Activated B cell treated with CpG ODN at 0.5 μM for 24 hours (primary cell): Measurements from ENCODE around the gene NAA11. TPM values are rescaled to one million over a fixed set of nuclear protein-coding genes. Genes with fewer than 3 reads are reported as not detected.

Experiments
- ATAC-seq: fragments of 200-7000 bp; cut with Tn5 transposase; one replicate; pipeline ENCODE4 v1.10.0; 2021; ENCODE audit warnings: low read depth, mild to moderate bottlenecking, moderate library complexity
- CTCF ChIA-PET: fragments of 350-600 bp; sonication (Branson Sonifier 250); formaldehyde crosslinking; loops from one replicate; lab custom pipeline; 2021; ENCODE audit warnings: antibody characterized with exemption; lab: Charles Lee
- POLR2A ChIA-PET: fragments of 350-600 bp; sonication (Branson Sonifier 250); formaldehyde crosslinking; loops from one replicate; lab custom pipeline; 2021; ENCODE audit warnings: antibody characterized with exemption; lab: Charles Lee
- DNase-seq: peaks from one replicate; pipeline ENCODE4 v3.0.0; 2022
- H3K27ac Mint-ChIP-seq: one replicate; pipeline ENCODE4 v1.8.0; 2020; ENCODE audit warnings: mixed read lengths
- H3K27me3 Mint-ChIP-seq: one replicate; pipeline ENCODE4 v1.8.0; 2021; ENCODE audit warnings: mixed read lengths
- H3K36me3 Mint-ChIP-seq: one replicate; pipeline ENCODE4 v1.8.0; 2021; ENCODE audit warnings: low read depth, mixed read lengths
- H3K4me1 Mint-ChIP-seq: one replicate; pipeline ENCODE4 v1.8.0; 2021; ENCODE audit warnings: mixed read lengths
- H3K4me3 Mint-ChIP-seq: one replicate; pipeline ENCODE4 v1.8.0; 2020; ENCODE audit warnings: mild to moderate bottlenecking, mixed read lengths
- H3K9me3 Mint-ChIP-seq: one replicate; pipeline ENCODE4 v1.8.0; 2020; ENCODE audit warnings: mixed read lengths
- CTCF ChIP-seq: fragments of 200-600 bp; IDR thresholded peaks from one replicate; pipeline ENCODE4 v1.8.0; 2022; ENCODE audit warnings: antibody characterized with exemption, mild to moderate bottlenecking
- intact Hi-C: fragments of 100-400 bp; cut with micrococcal nuclease; formaldehyde crosslinking; loops from one replicate; pipeline ENCODE4 v1.15.1; 2024
- total RNA-seq: library from RNA; stranded (reverse); gene quantifications from 2 replicates; pipeline ENCODE4 v1.2.3, GENCODE V29; 2022

The NAA11 gene
- total RNA-seq, 1 donor from 2014 or later, result not detected

- H3K4me1 Mint-ChIP-seq, result no peaks in the 10 kb centered on the region
- no peaks in the 10 kb centered on the region for H3K27me3 Mint-ChIP-seq
- no peaks in the 10 kb centered on the region for H3K36me3 Mint-ChIP-seq
- ATAC-seq (no peak), DNase-seq (no peak)
- no peak overlapping the region for H3K27ac Mint-ChIP-seq
- intact Hi-C loops, result no loop called here
- CTCF ChIA-PET, result no interaction called here
- TF ChIP-seq CTCF, result no peak
- H3K4me3 Mint-ChIP-seq, result no peak overlapping the region
- POLR2A ChIA-PET, result no interaction called here
- no peaks in the 10 kb centered on the region for H3K9me3 Mint-ChIP-seq
Observed at GRCh38 chr4:79306795-79307194, 19.1 kb downstream of the NAA11 start.

GRCh38 chr4:79300280-79300679, 25.6 kb downstream of the NAA11 start:
- Mint-ChIP-seq H3K4me1 (no peaks in the 10 kb centered on the region), H3K27me3 (no peaks in the 10 kb centered on the region), H3K36me3 (no peaks in the 10 kb centered on the region), H3K4me3 (no peak overlapping the region), H3K9me3 (no peaks in the 10 kb centered on the region), H3K27ac (no peak overlapping the region)
- POLR2A ChIA-PET, result no interaction called here
- ATAC-seq, result no peak
- no peak for DNase-seq
- TF ChIP-seq CTCF, result no peak
- intact Hi-C loops, result no loop called here
- CTCF ChIA-PET, result no interaction called here

- intact Hi-C loops, result no loop called here
- DNase-seq (no peak), ATAC-seq (no peak)
- CTCF ChIA-PET, result no interaction called here
- Mint-ChIP-seq H3K27me3 (no peaks in the 10 kb centered on the region), H3K4me3 (no peak overlapping the region), H3K36me3 (no peaks in the 10 kb centered on the region), H3K9me3 (no peaks in the 10 kb centered on the region), H3K27ac (no peak overlapping the region), H3K4me1 (no peaks in the 10 kb centered on the region)
- POLR2A ChIA-PET, result no interaction called here
- no peak for TF ChIP-seq CTCF
Observed at GRCh38 chr4:79298484-79298883, 27.4 kb downstream of the NAA11 start.

- intact Hi-C loops, result no loop called here
- Mint-ChIP-seq H3K27ac (no peak overlapping the region), H3K4me1 (no peaks in the 10 kb centered on the region), H3K27me3 (no peaks in the 10 kb centered on the region), H3K9me3 (no peaks in the 10 kb centered on the region), H3K36me3 (no peaks in the 10 kb centered on the region), H3K4me3 (no peak overlapping the region)
- CTCF ChIA-PET, result no interaction called here
- POLR2A ChIA-PET, result no interaction called here
- no peak for DNase-seq
- TF ChIP-seq CTCF, result no peak
- no peak for ATAC-seq
Observed at GRCh38 chr4:79298027-79298426, 27.8 kb downstream of the NAA11 start.

GRCh38 chr4:79297479-79297878, 28.4 kb downstream of the NAA11 start:
- ATAC-seq, result no peak
- Mint-ChIP-seq H3K9me3 (no peaks in the 10 kb centered on the region), H3K4me3 (no peak overlapping the region), H3K27ac (no peak overlapping the region), H3K36me3 (no peaks in the 10 kb centered on the region), H3K27me3 (no peaks in the 10 kb centered on the region), H3K4me1 (no peaks in the 10 kb centered on the region)
- DNase-seq, result no peak
- ChIA-PET POLR2A (no interaction called here), CTCF (no interaction called here)
- TF ChIP-seq CTCF, result no peak
- intact Hi-C loops, result no loop called here
